ENCODE data around the gene ZNF594.
"Not testable (repeated sequence)": the region's sequence is repeated elsewhere in the genome, so short reads cannot be mapped to it uniquely, and the experiment has no call there.

DNA sequence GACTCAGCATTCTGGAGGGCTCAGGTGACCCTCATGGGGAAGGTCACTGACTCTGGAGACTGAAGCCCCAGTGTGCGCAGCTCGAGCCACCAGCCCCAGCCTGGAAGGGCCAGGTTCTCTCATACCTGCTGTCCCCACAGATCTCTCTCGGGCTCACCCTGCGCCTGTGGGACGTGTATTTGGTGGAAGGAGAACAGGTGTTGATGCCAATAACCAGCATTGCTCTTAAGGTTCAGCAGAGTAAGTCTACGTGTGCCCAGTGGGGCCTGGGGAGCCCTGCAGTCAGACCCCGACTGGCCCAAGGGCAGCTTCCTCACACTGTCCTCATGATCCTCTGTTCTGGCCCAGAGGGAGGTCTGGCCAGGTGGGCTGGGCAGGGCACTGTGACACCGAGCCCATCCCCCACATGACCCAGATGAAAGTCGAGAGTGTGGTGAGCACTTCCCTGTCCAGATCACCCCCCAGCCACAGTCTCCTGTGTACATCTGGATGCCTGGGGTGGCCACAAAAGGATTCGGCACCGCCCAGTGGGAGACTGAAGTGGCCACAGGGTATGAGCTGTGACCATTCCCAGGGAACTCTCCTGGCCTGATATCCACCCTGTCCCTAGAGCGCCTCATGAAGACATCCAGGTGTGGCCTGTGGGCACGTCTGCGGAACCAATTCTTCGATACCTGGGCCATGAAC lies 54.0 kb downstream of the ZNF594 start:
- TF ChIP-seq, protein P1, sequence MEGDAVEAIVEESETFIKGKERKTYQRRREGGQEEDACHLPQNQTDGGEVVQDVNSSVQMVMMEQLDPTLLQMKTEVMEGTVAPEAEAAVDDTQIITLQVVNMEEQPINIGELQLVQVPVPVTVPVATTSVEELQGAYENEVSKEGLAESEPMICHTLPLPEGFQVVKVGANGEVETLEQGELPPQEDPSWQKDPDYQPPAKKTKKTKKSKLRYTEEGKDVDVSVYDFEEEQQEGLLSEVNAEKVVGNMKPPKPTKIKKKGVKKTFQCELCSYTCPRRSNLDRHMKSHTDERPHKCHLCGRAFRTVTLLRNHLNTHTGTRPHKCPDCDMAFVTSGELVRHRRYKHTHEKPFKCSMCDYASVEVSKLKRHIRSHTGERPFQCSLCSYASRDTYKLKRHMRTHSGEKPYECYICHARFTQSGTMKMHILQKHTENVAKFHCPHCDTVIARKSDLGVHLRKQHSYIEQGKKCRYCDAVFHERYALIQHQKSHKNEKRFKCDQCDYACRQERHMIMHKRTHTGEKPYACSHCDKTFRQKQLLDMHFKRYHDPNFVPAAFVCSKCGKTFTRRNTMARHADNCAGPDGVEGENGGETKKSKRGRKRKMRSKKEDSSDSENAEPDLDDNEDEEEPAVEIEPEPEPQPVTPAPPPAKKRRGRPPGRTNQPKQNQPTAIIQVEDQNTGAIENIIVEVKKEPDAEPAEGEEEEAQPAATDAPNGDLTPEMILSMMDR (conservative IDR thresholded peaks at IDR 0.05; ENCODE audit: low read depth, low read length): not testable (repeated sequence)
- not testable (repeated sequence) for TF ChIP-seq EZH2phosphoT487 (IDR thresholded peaks at IDR 0.05; ENCODE audit: borderline replicate concordance, low read length)
